Endothelial cell of umbilical vein (primary cell): ENCODE measurements around the gene RPS6KA5. TPM values are rescaled to one million over a fixed set of nuclear protein-coding genes. Genes with fewer than 3 reads are reported as not detected.

Experiments
- BruUV-seq: library from RNA; stranded (reverse); fragments of 400-500 nt; replicated peaks from 2 replicates; lab custom pipeline; 2021; lab: Mats Ljungman, UMichigan
- CTCF ChIA-PET: fragments of 300-600, 350-600 bp; sonication (Branson Sonifier 250); formaldehyde crosslinking; loops from one replicate; lab custom pipeline; 2021; ENCODE audit warnings: antibody characterized with exemption, inconsistent platforms; lab: Charles Lee
- POLR2A ChIA-PET: fragments of 300-600, 350-600 bp; sonication (Branson Sonifier 250); formaldehyde crosslinking; loops from one replicate; lab custom pipeline; 2021; ENCODE audit warnings: antibody characterized with exemption, inconsistent platforms; lab: Charles Lee
- DNase-seq: peaks from one replicate; pipeline ENCODE4 v3.0.0-alpha.2; 2011; ENCODE audit warnings: low read depth, low spot score
- FAIRE-seq: peaks from 2 replicates; lab custom pipeline; 2011; peaks lifted over from hg19 to GRCh38; lab: Jason Lieb, UNC
- H2AFZ ChIP-seq: 2 replicates; pipeline ENCODE4 v1.6.0; 2012; ENCODE audit warnings: low read depth, low read length, control low read depth, inconsistent platforms
- H3K27ac ChIP-seq: 2 replicates; pipeline ENCODE4 v1.5.1; 2011; ENCODE audit warnings: low read depth, mild to moderate bottlenecking, control low read depth, low read length, moderate library complexity; ENCODE audit not compliant: insufficient read depth
- H3K27me3 ChIP-seq, 2 experiments: 2 replicates each; pipeline versions ENCODE4 v1.6.0 to v1.6.1; 2011; ENCODE audit warnings: low read length in 2 of 2, mixed read lengths in 1 of 2; ENCODE audit not compliant: control insufficient read depth in 2 of 2, insufficient read depth in 2 of 2
- H3K36me3 ChIP-seq, 2 experiments: 2 replicates in 1 of 2; 3 replicates in 1 of 2; pipeline ENCODE4 v1.5.1; 2011; ENCODE audit warnings: low read length in 2 of 2, mild to moderate bottlenecking in 1 of 2, moderate library complexity in 1 of 2; ENCODE audit not compliant: control insufficient read depth in 2 of 2, insufficient read depth in 2 of 2; ENCODE audit errors: extremely low read depth in 1 of 2
- H3K4me1 ChIP-seq: 3 replicates; pipeline ENCODE4 v1.5.1; 2011; ENCODE audit warnings: mild to moderate bottlenecking, low read length; ENCODE audit not compliant: control insufficient read depth, insufficient read depth; ENCODE audit errors: extremely low read depth
- H3K4me2 ChIP-seq: 2 replicates; pipeline ENCODE4 v1.6.1; 2011; ENCODE audit warnings: low read length, control low read depth, mixed read lengths; ENCODE audit not compliant: insufficient read depth
- H3K4me3 ChIP-seq, 3 experiments: fragments of 200-600 bp in 1 of 3; sonication (generic), shearing (Covaris generic) in 1 of 3; replicated peaks in 1 of 3; 2 replicates each; pipeline ENCODE4 v1.5.1; 2011 to 2016; ENCODE audit warnings: control low read depth in 3 of 3, low read length in 3 of 3, mild to moderate bottlenecking in 2 of 3, inconsistent platforms in 1 of 3, low read depth in 1 of 3, moderate library complexity in 1 of 3; ENCODE audit not compliant: insufficient read depth in 1 of 3
- H3K79me2 ChIP-seq: 2 replicates; pipeline ENCODE4 v1.6.0; 2012; ENCODE audit warnings: low read length, inconsistent platforms; ENCODE audit not compliant: control insufficient read depth, insufficient read depth
- H3K9ac ChIP-seq: replicated peaks from 2 replicates; pipeline ENCODE3; 2011; ENCODE audit warnings: low read length, control low read depth; ENCODE audit not compliant: insufficient read depth; ENCODE audit errors: extremely low read depth
- H3K9me1 ChIP-seq: replicated peaks from 3 replicates; pipeline ENCODE4 v1.6.0; 2011; ENCODE audit warnings: mild to moderate bottlenecking, low read length; ENCODE audit not compliant: control insufficient read depth, insufficient read depth; ENCODE audit errors: extremely low read depth
- H3K9me3 ChIP-seq: replicated peaks from 2 replicates; pipeline ENCODE4 v1.5.1; 2012; ENCODE audit warnings: low read length, inconsistent platforms; ENCODE audit not compliant: control insufficient read depth, insufficient read depth
- H4K20me1 ChIP-seq: replicated peaks from 2 replicates; pipeline ENCODE3; 2011; ENCODE audit warnings: mild to moderate bottlenecking, low read length; ENCODE audit not compliant: control insufficient read depth, insufficient read depth; ENCODE audit errors: extremely low read depth
- CTCF ChIP-seq, 2 donors: IDR thresholded peaks; 1 replicate in 1 of 2; 2 replicates in 1 of 2; pipeline ENCODE4 v1.5.1; 2011; ENCODE audit warnings: low read length in 2 of 2, mild to moderate bottlenecking in 2 of 2, moderate library complexity in 2 of 2, control low read depth in 1 of 2, inconsistent platforms in 1 of 2, low read depth in 1 of 2; ENCODE audit not compliant: insufficient read depth in 1 of 2; ENCODE audit errors: extremely low read depth in 1 of 2
- EZH2 ChIP-seq: IDR thresholded peaks from 2 replicates; pipeline ENCODE4 v1.6.1; 2012; ENCODE audit warnings: borderline replicate concordance, low read depth, mild to moderate bottlenecking, moderate library complexity, low read length, inconsistent platforms; ENCODE audit not compliant: severe bottlenecking
- FOS ChIP-seq: IDR thresholded peaks from 2 replicates; pipeline ENCODE4 v1.6.1; 2011; ENCODE audit warnings: mild to moderate bottlenecking, low read length, moderate library complexity, borderline replicate concordance; ENCODE audit not compliant: insufficient read depth
- GATA2 ChIP-seq: IDR thresholded peaks from 2 replicates; pipeline ENCODE4 v1.7.0; 2011; ENCODE audit warnings: low read depth, mild to moderate bottlenecking, moderate library complexity, mixed read lengths, low read length; ENCODE audit not compliant: insufficient read length, insufficient read depth
- JUN ChIP-seq: IDR thresholded peaks from 2 replicates; pipeline ENCODE4 v1.6.1; 2011; ENCODE audit warnings: borderline replicate concordance, low read depth; ENCODE audit not compliant: insufficient read length, insufficient read depth
- MAX ChIP-seq: IDR thresholded peaks from 2 replicates; pipeline ENCODE4 v1.6.1; 2011; ENCODE audit not compliant: insufficient read depth, insufficient read length
- MYC ChIP-seq: IDR thresholded peaks from one replicate; pipeline ENCODE4 v1.6.1; 2011; ENCODE audit warnings: mild to moderate bottlenecking, low read depth, low read length
- POLR2A ChIP-seq: IDR thresholded peaks from 2 replicates; pipeline ENCODE4 v1.6.1; 2012; ENCODE audit warnings: low read depth, mild to moderate bottlenecking, control low read depth, low read length
- POLR2AphosphoS5 ChIP-seq: IDR thresholded peaks from 2 replicates; pipeline ENCODE4 v1.6.1; 2012; ENCODE audit warnings: low read depth, mild to moderate bottlenecking, control low read depth, low read length, moderate library complexity; ENCODE audit not compliant: insufficient read depth
- dilution Hi-C: fragments of 300-500 bp; cut with MboI; formaldehyde crosslinking; loops from one replicate; pipeline ENCODE4 v1.15.0; 2019; ENCODE audit warnings: low sequenced_read_pairs; ENCODE audit not compliant: extremely low pct_ligation_motif_present
- intact Hi-C: fragments of 100-400 bp; cut with micrococcal nuclease; formaldehyde crosslinking; loops from one replicate; pipeline ENCODE4 v1.10.0; 2022
- polyA plus RNA-seq, 4 experiments: library from polyadenylated mRNA; depleted of rRNA in 3 of 4; stranded (reverse) in 3 of 4; unstranded in 1 of 4; fragments of >200 nt; gene quantifications; 2 replicates each; pipeline versions ENCODE4 v1.2.1 to v1.2.3, GENCODE V29; 2011 to 2012; ENCODE audit warnings: missing spikeins in 1 of 4
- total RNA-seq: library from RNA; stranded (reverse); gene quantifications from 2 replicates; pipeline ENCODE4 v1.2.3, GENCODE V29; 2021

The RPS6KA5 gene
- total and polyA plus RNA-seq, 2 donors (not counting 3 experiments of a cell fraction or from before 2014, with no cell fraction given): 2.9 to 5.4 TPM

- no peak for TF ChIP-seq CTCF (IDR thresholded peaks at IDR 0.05; ENCODE audit: extremely low read depth in 1 of 2, insufficient read depth in 1 of 2, low read depth in 1 of 2, low read length in 2 of 2)
- no peak for TF ChIP-seq EZH2
- no peak for TF ChIP-seq JUN
- TF ChIP-seq POLR2AphosphoS5: no peak
- no peak for TF ChIP-seq MAX
- TF ChIP-seq GATA2: no peak
- no peak for TF ChIP-seq MYC
- TF ChIP-seq POLR2A: no peak
- no peak for TF ChIP-seq FOS
- Histone ChIP-seq H3K4me3 (no peak overlapping the region), H3K27me3 (no peaks in the 10 kb centered on the region), H3K27ac (no peak overlapping the region), H2AFZ (no peak overlapping the region), H3K79me2 (no peaks in the 10 kb centered on the region), H3K4me1 (no peaks in the 10 kb centered on the region), H3K4me2 (no peak overlapping the region), H3K9me1 (no peaks in the 10 kb centered on the region), H4K20me1 (no peaks in the 10 kb centered on the region), H3K36me3 (peaks cover 0 to 12% of the 10 kb centered on the region in 2 experiments), H3K9ac (no peak overlapping the region), H3K9me3 (no peaks in the 10 kb centered on the region)
- no TSS peak for BruUV-seq
- DNase-seq: no peak
- POLR2A ChIA-PET: no interaction called here
- intact Hi-C loops (no loop called here), dilution Hi-C loops (no loop called here)
- CTCF ChIA-PET: no interaction called here
- no peak for FAIRE-seq
Measured at GRCh38 chr14:90897022-90897421, 163.4 kb downstream of the RPS6KA5 start.
